ENCODE data around the gene CDC42SE1. TPM values are rescaled to one million over a fixed set of nuclear protein-coding genes. Genes with fewer than 3 reads are reported as not detected.
A peak's percentile ranks its signal among the peaks of the same experiment; 100 is the strongest.

CDC42SE1 gene
- total and polyA plus RNA-seq, 2 donors from 2014 or later: 36.6 to 107 TPM

DNA sequence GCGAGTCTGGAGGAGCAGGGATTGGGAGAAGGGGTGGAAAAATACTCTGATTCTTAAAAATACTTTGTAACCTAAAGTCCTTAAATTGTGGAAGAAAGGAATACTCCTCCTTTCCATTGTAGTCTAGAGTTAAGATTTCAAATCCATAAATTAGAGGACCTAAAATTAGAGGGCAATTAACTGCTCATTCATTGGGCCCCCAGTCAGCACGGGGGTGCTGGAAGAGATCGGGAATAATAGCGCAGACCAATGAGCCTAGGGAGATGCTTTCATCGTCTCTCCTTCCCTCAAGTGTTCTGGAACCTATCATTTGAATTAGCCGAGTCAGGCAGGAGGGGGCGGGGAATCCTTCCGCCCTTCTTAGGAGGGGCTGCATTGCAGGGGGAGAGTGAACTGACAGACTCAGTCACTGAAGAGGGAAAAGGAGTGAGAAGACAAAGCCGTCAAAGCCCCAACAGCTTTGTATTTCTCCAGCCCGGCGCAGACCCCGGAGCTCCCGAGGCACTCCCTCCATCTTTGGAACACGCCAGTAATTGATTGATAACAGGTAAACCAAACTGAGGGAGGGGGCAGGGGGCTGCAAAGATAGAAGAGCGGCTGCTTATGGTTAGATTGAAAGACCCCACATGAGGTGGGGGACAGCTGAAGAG is 710 bp upstream of the CDC42SE1 start, which contains the start of gene MLLT11:
Gene MLLT11, plus strand, starts transcription at position 391 of the 650 bp plus-strand sequence. CDS start 6,828 bp downstream, outside the sequence.
- peak in 4 of 5 donors; percentile 89 to 96 (median 92) for DNase-seq

DNA sequence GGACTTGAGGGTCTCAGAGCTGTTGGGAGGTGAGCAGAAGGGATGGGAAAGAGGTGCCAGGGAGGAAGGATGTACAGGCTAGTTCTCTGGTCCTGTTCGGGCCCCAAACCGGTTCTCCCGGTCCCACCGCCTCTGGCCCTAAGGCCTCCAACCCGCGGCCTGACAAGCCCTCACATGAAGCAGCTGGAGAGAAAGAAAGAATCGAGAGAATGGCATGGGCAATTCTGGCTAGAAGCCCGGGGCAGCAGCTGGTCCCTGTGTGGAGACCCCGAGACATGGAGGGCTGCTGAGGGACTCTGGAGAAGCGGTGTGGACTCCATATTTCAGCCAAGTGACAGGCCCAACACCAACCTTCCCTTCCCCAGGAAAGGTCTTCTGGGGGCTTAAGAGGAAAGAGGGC is 730 bp downstream of the CDC42SE1 start:
- no peaks in the 10 kb centered on the region for H3K9me3 ChIP-seq (ENCODE audit: control insufficient read depth in 2 of 3, insufficient read depth in 1 of 3, low read length in 3 of 3)
- TF ChIP-seq, protein P1, sequence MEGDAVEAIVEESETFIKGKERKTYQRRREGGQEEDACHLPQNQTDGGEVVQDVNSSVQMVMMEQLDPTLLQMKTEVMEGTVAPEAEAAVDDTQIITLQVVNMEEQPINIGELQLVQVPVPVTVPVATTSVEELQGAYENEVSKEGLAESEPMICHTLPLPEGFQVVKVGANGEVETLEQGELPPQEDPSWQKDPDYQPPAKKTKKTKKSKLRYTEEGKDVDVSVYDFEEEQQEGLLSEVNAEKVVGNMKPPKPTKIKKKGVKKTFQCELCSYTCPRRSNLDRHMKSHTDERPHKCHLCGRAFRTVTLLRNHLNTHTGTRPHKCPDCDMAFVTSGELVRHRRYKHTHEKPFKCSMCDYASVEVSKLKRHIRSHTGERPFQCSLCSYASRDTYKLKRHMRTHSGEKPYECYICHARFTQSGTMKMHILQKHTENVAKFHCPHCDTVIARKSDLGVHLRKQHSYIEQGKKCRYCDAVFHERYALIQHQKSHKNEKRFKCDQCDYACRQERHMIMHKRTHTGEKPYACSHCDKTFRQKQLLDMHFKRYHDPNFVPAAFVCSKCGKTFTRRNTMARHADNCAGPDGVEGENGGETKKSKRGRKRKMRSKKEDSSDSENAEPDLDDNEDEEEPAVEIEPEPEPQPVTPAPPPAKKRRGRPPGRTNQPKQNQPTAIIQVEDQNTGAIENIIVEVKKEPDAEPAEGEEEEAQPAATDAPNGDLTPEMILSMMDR (IDR thresholded peaks at IDR 0.05; ENCODE audit: borderline replicate concordance, extremely low read depth, insufficient read depth): no peak
- DNase-seq (peak; percentile 72 to 86 (median 79)), FAIRE-seq (no peak)
- H3K9ac ChIP-seq (ENCODE audit: low read length in 3 of 3): peak overlapping the region; percentile 80 to 99 (median 92)
- H3K4me1 ChIP-seq (ENCODE audit: control insufficient read depth in 2 of 3, insufficient read depth in 2 of 3, low read depth in 1 of 3, low read length in 3 of 3): peaks cover 4 to 20% (median 18%) of the 10 kb centered on the region in 3 donors
- peak overlapping the region; percentile 86 to 99 (median 95) for H3K4me3 ChIP-seq (ENCODE audit: low read length in 3 of 3)
- intact Hi-C loops (cut with DNase I): no loop called here
- no peaks in the 10 kb centered on the region for H3K27me3 ChIP-seq (ENCODE audit: control insufficient read depth, insufficient read depth, low read length)
- H3K36me3 ChIP-seq (ENCODE audit: control insufficient read depth in 2 of 3, insufficient read depth in 3 of 3, low read length in 3 of 3): peaks cover 7 to 32% (median 19%) of the 10 kb centered on the region in 3 donors
- peak overlapping the region; percentile 97 to 98 for H3K27ac ChIP-seq (ENCODE audit: low read depth in 2 of 2, low read length in 2 of 2)

More for the DNA sequence above, 710 bp upstream of the CDC42SE1 start, which contains the start of gene MLLT11:
- intact Hi-C loops (cut with DNase I): no loop called here
- H3K4me3 ChIP-seq (ENCODE audit: low read length in 3 of 3): peak within 1 kb of the TSS; percentile 86 to 99 (median 95)
- H3K36me3 ChIP-seq (ENCODE audit: control insufficient read depth in 2 of 3, insufficient read depth in 3 of 3, low read length in 3 of 3): peaks cover 6 to 17% (median 7%) of the 10 kb centered on the region in 3 donors
- TF ChIP-seq, protein P1 (IDR thresholded peaks at IDR 0.05; ENCODE audit: borderline replicate concordance, extremely low read depth, insufficient read depth): no peak
- H3K27ac ChIP-seq (ENCODE audit: low read depth in 2 of 2, low read length in 2 of 2): peak within 1 kb of the TSS; percentile 97 to 98
- FAIRE-seq: no peak
- no peaks in the 10 kb centered on the region for H3K27me3 ChIP-seq (ENCODE audit: control insufficient read depth, insufficient read depth, low read length)
- no peaks in the 10 kb centered on the region for H3K9me3 ChIP-seq (ENCODE audit: control insufficient read depth in 2 of 3, insufficient read depth in 1 of 3, low read length in 3 of 3)
- peaks cover 4 to 20% (median 15%) of the 10 kb centered on the region in 3 donors for H3K4me1 ChIP-seq (ENCODE audit: control insufficient read depth in 2 of 3, insufficient read depth in 2 of 3, low read depth in 1 of 3, low read length in 3 of 3)
- peak within 1 kb of the TSS; percentile 80 to 99 (median 92) for H3K9ac ChIP-seq (ENCODE audit: low read length in 3 of 3)

DNA sequence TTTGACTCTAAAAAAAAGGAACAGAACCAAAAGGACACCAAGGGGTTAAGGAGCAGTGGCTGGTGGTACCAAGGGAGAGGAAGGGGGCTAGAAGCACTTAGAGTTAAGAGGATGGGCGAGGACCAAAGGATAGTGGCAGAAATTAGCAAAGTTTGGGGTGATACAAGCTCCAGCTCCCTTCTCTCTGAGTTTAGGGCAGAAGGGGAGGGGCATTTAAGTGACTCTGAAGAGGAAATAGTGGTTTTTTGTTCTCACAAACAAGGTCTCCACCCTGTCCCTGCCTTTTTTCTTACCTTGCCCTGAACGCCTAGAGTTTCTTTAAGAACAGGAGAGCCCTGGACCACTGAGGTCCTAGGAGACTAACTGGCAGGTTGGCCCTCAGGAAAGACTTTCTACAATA is 3.3 kb downstream of the CDC42SE1 start:
- Histone ChIP-seq H3K9me3 (ENCODE audit: control insufficient read depth in 2 of 3, insufficient read depth in 1 of 3, low read length in 3 of 3) (no peaks in the 10 kb centered on the region), H3K9ac (ENCODE audit: low read length in 3 of 3) (peak overlapping the region in 1 of 3 donors; percentile 13), H3K4me1 (ENCODE audit: control insufficient read depth in 2 of 3, insufficient read depth in 2 of 3, low read depth in 1 of 3, low read length in 3 of 3) (peaks cover 4 to 20% (median 18%) of the 10 kb centered on the region in 3 donors), H3K4me3 (ENCODE audit: low read length in 3 of 3) (peak overlapping the region in 1 of 3 donors; percentile 22), H3K27ac (ENCODE audit: low read depth in 2 of 2, low read length in 2 of 2) (peak overlapping the region; percentile 5 to 71), H3K36me3 (ENCODE audit: control insufficient read depth in 2 of 3, insufficient read depth in 3 of 3, low read length in 3 of 3) (peaks cover 7 to 48% (median 26%) of the 10 kb centered on the region in 3 donors), H3K27me3 (ENCODE audit: control insufficient read depth, insufficient read depth, low read length) (no peaks in the 10 kb centered on the region)
- no peak for DNase-seq
- FAIRE-seq: no peak
- intact Hi-C loops (cut with DNase I): no loop called here
- TF ChIP-seq, protein P1 (IDR thresholded peaks at IDR 0.05; ENCODE audit: borderline replicate concordance, extremely low read depth, insufficient read depth): no peak
